Rectal smooth muscle tissue (tissue), 1 donor: ENCODE measurements around the gene WIPF3.

Experiments
- H3K27ac ChIP-seq: one replicate; pipeline ENCODE4 v1.7.0; 2013; ENCODE audit warnings: low read depth, low read length, inconsistent platforms
- H3K27me3 ChIP-seq: one replicate; pipeline ENCODE4 v1.7.0; 2013; ENCODE audit warnings: low read length; ENCODE audit not compliant: control insufficient read depth, insufficient read depth
- H3K36me3 ChIP-seq: one replicate; pipeline ENCODE4 v1.7.0; 2013; ENCODE audit warnings: low read length; ENCODE audit not compliant: control insufficient read depth, insufficient read depth
- H3K4me1 ChIP-seq: one replicate; pipeline ENCODE4 v1.7.0; 2013; ENCODE audit warnings: low read length; ENCODE audit not compliant: control insufficient read depth, insufficient read depth
- H3K4me3 ChIP-seq: one replicate; pipeline ENCODE4 v1.7.0; 2013; ENCODE audit warnings: low read length
- H3K9ac ChIP-seq: one replicate; pipeline ENCODE4 v1.7.0; 2013; ENCODE audit warnings: low read length

Gene WIPF3

DNA sequence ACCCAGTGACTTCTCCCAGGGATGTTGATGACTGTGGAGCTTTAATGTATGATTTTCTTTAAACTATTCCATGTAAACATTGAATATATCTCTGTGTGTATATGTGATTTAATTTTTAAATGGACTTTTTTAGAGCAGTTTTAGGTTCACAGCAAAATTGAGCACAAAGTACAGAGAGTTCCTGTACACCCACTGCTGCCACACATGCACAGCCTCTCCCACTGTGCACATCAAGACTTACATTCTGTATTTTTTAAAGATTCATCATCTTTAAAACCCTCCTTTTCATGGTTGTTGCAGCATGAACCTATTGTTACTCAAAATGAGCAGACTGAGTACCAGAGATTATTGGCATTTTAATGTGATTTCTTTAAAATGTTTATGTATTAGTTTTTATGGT lies 51.3 kb downstream of the WIPF3 start:
- H3K36me3 ChIP-seq: no peaks in the 10 kb centered on the region
- H3K9ac ChIP-seq: no peak overlapping the region
- no peak overlapping the region for H3K4me3 ChIP-seq
- no peak overlapping the region for H3K27ac ChIP-seq
- no peaks in the 10 kb centered on the region for H3K4me1 ChIP-seq
- no peaks in the 10 kb centered on the region for H3K27me3 ChIP-seq

DNA sequence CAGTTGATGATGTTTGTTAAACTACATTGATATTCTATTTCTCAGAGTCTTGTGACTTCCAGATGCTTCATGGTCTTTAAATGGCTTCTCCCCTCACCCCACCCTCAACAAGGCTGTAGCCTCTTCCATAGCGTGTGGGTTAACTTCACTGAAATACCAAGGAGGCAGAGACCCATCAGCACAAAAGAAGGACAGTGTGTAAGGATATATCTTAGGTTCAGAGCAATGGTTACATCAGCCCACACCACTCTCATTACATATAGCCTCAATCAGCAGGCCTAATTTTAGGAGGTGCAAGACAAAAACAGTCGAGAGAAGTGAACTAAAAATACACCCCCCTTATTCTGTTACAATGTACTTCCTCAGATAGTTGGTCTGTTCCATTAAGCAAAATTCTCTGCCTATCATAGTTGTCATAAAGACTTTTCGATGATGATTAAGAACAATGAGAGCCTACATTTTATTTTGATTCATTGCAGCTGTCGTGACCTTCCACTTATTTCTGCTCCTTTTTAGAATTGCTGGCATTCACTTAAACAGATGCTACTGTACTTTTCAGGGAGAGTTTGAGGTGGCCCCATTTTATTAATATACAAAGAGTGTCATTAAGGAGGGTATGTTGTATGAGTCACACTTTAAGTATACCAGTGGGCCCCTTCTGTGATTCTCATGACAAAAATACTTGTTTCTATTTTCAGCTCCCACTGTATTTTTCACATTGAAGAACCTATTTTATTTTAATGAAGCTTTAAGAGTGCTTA lies 52.1 kb downstream of the WIPF3 start:
- Histone ChIP-seq H3K9ac (no peak overlapping the region), H3K27ac (no peak overlapping the region), H3K27me3 (no peaks in the 10 kb centered on the region), H3K36me3 (no peaks in the 10 kb centered on the region), H3K4me1 (no peaks in the 10 kb centered on the region), H3K4me3 (no peak overlapping the region)

DNA sequence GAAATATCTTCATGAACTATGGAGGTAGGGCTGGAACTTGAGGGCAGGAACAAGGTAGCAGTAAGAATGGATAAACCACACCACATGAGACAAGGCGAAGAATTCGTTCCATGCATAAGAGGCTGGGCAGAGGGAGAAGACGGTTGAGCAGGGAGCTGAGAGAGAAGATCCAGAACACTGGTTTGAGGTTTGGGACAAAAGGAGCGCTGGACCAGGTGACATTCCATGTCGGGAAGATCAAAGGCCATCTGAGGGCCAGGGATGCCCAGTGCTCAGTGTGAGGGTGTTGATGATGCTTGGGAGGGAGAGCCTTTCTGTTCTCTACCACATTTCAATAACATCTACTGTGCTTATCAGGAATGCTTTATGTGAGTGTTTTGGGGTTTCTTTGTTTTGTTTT lies 52.8 kb downstream of the WIPF3 start:
- H3K9ac ChIP-seq: no peak overlapping the region
- no peak overlapping the region for H3K4me3 ChIP-seq
- no peak overlapping the region for H3K27ac ChIP-seq
- no peaks in the 10 kb centered on the region for H3K27me3 ChIP-seq
- no peaks in the 10 kb centered on the region for H3K36me3 ChIP-seq
- H3K4me1 ChIP-seq: no peaks in the 10 kb centered on the region

DNA sequence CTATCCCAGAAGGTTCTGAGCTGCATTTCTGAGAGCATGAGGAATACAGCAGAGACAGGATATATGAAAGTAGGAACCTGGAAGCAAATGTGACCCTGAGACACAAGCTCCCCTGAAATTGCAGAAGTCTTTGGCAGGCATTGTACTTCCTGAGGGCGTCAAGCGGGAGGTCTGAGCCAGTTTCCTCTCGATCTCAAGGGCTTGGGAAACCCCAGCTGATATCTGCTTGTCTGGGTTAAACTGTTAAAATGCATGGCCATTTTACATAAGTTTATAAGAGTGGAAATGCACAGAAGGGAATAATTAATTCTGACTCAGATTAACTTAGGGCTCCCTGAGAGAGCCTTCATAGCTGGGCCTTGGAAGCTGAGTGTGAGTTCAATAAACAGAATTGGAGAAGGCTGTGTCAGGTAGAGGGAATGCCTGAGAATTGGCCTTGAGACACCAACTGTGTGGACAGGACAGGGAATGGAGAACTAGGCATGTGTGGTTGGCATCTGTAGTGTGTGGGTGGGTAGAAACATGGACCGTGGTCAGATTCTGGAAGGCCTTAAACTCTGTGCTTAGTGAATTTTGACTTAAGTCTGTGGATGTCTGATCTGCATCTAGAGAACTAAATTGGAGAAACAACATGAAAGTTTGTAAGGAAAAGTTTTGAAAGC lies 53.3 kb downstream of the WIPF3 start:
- Histone ChIP-seq H3K4me1 (peaks cover under 1% of the 10 kb centered on the region), H3K36me3 (no peaks in the 10 kb centered on the region), H3K4me3 (no peak overlapping the region), H3K27ac (no peak overlapping the region), H3K9ac (no peak overlapping the region), H3K27me3 (no peaks in the 10 kb centered on the region)

DNA sequence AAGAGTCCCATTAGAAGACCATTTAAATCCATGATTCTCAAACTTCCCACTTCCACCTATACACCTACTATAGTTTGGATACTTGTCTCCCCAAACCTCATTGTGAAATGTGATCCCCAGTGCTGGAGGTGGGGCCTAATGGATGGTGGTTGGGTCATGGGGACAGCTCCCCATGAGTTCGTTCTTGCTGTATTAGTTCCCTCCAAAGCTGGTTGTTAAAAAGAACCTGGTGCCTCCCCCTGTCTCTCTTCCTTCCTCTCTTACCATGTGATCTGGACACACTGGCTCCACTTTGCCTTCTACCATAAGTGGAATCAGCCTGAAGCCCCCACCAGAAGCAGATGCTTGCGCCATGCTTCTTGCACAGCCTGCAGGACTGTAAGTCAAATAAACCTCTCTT lies 53.9 kb downstream of the WIPF3 start:
- Histone ChIP-seq H3K27me3 (no peaks in the 10 kb centered on the region), H3K4me1 (peaks cover 2% of the 10 kb centered on the region), H3K36me3 (no peaks in the 10 kb centered on the region), H3K27ac (no peak overlapping the region), H3K9ac (no peak overlapping the region), H3K4me3 (no peak overlapping the region)

DNA sequence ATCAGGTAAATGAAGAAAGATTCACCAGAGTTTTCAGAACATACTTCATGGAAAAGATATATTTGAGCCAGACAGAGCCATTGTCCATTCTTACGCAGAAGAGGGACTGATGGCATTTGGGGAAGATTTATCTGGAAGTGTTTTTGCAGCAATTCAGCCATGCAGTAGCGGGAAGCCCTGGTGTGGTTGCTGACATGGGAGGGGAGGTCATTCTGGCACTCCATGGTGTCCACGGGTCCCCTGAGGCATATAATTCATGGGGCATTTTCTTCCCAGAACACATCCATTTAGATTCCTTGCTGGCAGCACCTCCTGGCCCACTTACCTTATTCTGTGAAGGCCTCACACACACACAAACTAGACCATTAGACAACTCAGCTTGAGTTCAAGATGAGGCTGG lies 55.6 kb downstream of the WIPF3 start:
- Histone ChIP-seq H3K36me3 (no peaks in the 10 kb centered on the region), H3K4me3 (no peak overlapping the region), H3K27ac (no peak overlapping the region), H3K9ac (no peak overlapping the region), H3K4me1 (peaks cover 2% of the 10 kb centered on the region), H3K27me3 (no peaks in the 10 kb centered on the region)

DNA sequence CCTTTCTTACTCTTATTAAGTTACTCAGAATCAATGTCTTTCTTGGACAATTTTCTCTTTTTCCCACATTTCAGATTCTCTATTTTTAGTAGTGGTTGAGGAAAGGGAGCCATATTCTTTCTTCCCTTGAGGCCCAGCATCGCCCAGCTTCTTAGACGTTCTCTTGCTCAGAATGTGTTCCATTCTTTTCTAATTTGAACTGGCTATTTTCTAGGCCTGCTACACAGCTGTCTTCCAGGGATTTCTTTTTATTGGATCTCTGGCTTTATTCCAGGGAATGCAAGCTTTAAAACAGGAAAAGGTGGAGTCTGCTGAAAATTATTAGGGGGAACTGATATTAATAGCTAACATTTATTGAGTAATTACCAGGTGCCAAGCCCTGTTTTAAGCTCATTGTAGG lies 58.3 kb downstream of the WIPF3 start:
- H3K4me1 ChIP-seq: peaks cover 2% of the 10 kb centered on the region
- H3K27me3 ChIP-seq: no peaks in the 10 kb centered on the region
- no peak overlapping the region for H3K9ac ChIP-seq
- H3K4me3 ChIP-seq: no peak overlapping the region
- H3K27ac ChIP-seq: no peak overlapping the region
- H3K36me3 ChIP-seq: no peaks in the 10 kb centered on the region

DNA sequence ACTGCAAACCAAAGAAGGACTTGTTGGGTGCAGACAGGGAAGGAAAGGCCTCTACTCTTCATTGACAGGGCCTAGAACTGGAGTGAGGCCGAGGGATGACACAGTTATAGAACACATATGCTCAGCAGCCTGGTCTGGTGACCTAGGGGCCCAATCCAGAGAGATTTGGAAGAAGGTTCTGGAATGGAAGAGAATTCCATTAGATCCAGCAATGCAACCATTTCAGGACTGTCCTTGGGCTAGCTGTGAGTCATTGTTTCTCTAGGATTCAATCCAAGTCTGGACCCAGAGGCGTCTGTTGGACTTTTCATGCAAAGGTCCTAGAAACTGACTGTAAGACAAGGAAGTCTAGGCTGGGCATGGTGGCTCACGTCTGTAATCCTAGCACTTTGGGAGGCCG lies 59.2 kb downstream of the WIPF3 start:
- Histone ChIP-seq H3K36me3 (no peaks in the 10 kb centered on the region), H3K9ac (no peak overlapping the region), H3K27ac (no peak overlapping the region), H3K27me3 (no peaks in the 10 kb centered on the region), H3K4me1 (peaks cover 2% of the 10 kb centered on the region), H3K4me3 (no peak overlapping the region)

DNA sequence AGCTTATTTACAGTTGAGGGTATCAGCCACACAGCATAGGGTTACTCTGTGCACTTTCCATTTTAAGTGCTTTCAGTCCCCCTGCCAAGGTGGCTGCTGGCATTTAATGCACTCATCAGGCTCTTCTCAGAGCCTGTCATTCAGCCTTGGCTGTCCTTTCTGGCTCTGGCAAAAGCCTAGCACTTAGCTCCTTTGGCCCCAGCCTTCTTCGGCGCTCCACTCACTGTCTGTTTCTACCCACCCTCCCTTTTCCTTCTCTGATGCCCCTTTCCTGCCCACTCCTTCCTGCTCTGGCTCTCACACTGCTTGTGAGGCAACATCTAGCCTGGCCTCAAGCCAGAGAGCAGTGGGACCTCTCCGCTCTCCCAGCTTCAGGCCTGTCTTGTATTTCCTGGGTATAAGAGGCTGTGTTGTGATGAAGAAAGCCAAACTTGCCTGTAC lies 60.2 kb downstream of the WIPF3 start:
- H3K4me3 ChIP-seq: no peak overlapping the region
- no peaks in the 10 kb centered on the region for H3K27me3 ChIP-seq
- no peak overlapping the region for H3K27ac ChIP-seq
- no peak overlapping the region for H3K9ac ChIP-seq
- H3K4me1 ChIP-seq: peaks cover 2% of the 10 kb centered on the region
- no peaks in the 10 kb centered on the region for H3K36me3 ChIP-seq

DNA sequence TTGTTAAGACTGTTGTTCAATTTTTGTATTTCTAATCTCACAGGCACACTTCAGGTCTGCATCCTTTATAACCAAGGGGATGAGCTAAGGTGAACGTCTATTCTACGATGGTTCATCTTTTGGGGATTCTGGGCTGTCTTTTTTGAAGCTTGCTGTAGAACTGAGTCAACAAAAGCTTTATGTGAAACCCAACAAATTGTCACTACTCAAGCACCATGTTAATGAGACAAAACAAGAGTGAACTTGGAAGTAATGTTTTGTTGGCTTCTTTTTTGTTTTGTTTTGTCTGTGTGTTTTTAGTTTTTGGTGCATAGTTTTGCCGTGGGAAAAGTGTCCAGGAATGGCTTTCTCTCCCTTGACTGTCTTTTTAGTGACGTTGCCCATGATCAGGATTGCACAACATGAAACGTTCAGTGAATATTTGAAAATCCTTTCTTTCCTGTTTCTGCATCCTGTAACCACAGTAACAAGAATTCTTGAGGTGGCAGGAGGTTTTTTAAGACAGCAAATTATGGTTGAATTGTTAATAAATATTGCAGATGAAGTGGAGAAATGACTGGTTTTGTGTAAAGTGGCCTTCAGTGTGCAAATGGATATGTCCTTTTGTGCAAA lies 65.6 kb downstream of the WIPF3 start:
- Histone ChIP-seq H3K4me3 (no peak overlapping the region), H3K27me3 (no peaks in the 10 kb centered on the region), H3K27ac (no peak overlapping the region), H3K9ac (no peak overlapping the region), H3K4me1 (no peaks in the 10 kb centered on the region), H3K36me3 (no peaks in the 10 kb centered on the region)

DNA sequence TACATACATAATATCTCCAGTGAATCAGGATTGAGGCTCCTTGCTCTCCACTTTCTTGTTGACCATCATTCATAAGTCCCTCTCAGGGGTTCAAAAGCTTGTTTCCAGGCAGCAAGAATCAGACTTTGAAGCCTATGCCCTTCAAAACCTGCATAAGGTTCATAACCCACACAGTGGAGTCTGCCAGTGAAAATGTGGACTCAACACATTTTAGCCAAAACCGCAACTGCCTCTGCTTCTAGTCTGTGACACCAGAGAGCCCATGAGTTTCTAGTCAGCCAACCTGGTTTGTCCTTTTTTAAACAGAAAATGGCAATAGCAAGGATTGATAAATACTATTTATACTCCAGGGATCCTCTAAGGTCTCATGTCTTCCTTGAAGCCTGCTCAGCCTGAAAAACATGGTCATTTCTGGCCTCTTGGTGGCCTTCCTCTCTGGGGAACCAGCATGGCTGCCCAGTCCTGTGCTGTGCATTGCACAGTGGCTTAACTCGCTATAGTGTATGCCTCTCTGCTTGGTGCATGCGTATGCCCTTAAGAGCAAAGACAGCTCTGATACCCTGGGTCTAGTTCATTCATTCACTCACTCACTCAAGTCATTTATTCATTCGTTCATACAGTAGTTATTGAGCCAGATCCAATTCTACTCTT lies 67.5 kb downstream of the WIPF3 start:
- Histone ChIP-seq H3K27me3 (no peaks in the 10 kb centered on the region), H3K9ac (no peak overlapping the region), H3K36me3 (no peaks in the 10 kb centered on the region), H3K4me1 (no peaks in the 10 kb centered on the region), H3K27ac (no peak overlapping the region), H3K4me3 (no peak overlapping the region)

DNA sequence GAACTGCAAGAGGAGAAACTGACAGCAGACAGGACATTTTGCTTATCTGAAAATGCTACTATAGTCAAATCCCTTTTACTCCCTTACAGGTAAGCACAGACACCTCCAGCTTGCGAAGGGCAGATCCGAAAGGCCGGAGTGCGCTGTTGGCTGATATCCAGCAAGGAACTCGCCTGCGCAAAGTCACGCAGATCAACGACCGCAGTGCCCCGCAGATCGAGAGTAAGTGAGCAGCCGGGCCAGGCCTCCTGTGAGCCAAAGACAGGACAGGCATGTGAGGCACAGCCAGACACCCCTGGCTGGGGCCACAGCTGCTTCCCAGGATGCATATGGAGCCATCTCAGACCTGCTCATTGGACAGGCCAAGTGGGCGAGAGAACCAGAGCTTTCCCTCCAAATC lies 69.4 kb downstream of the WIPF3 start:
- Histone ChIP-seq H3K27me3 (no peaks in the 10 kb centered on the region), H3K4me3 (no peak overlapping the region), H3K36me3 (no peaks in the 10 kb centered on the region), H3K4me1 (peaks cover 3% of the 10 kb centered on the region), H3K27ac (no peak overlapping the region), H3K9ac (no peak overlapping the region)
